Activated CD8-positive, alpha-beta T cell treated with anti-CD3 and anti-CD28 coated beads for 36 hours (primary cell): ENCODE data around the gene EPGN. TPM values are rescaled to one million over a fixed set of nuclear protein-coding genes. Genes with fewer than 3 reads are reported as not detected.

Source experiments
- ATAC-seq: fragments of 200-7000 bp; cut with Tn5 transposase; one replicate; pipeline ENCODE4 v1.10.0; 2021; ENCODE audit warnings: mild to moderate bottlenecking, moderate library complexity
- CTCF ChIA-PET: fragments of 350-600 bp; sonication (Branson Sonifier 250); formaldehyde crosslinking; loops from one replicate; lab custom pipeline; 2021; ENCODE audit warnings: antibody characterized with exemption; lab: Charles Lee
- POLR2A ChIA-PET: fragments of 350-600 bp; sonication (Branson Sonifier 250); formaldehyde crosslinking; loops from one replicate; lab custom pipeline; 2021; ENCODE audit warnings: antibody characterized with exemption; lab: Charles Lee
- DNase-seq: peaks from one replicate; pipeline ENCODE4 v3.0.0-alpha.2; 2020
- H3K27ac Mint-ChIP-seq: one replicate; pipeline ENCODE4 v1.8.0; 2021; ENCODE audit warnings: mild to moderate bottlenecking, mixed read lengths
- H3K27me3 Mint-ChIP-seq: one replicate; pipeline ENCODE4 v1.8.0; 2021; ENCODE audit warnings: mixed read lengths
- H3K36me3 Mint-ChIP-seq: one replicate; pipeline ENCODE4 v1.8.0; 2021; ENCODE audit warnings: low read depth, mixed read lengths
- H3K4me1 Mint-ChIP-seq: one replicate; pipeline ENCODE4 v1.8.0; 2021; ENCODE audit warnings: low read depth, mixed read lengths
- H3K4me3 Mint-ChIP-seq: one replicate; pipeline ENCODE4 v1.8.0; 2021; ENCODE audit warnings: mild to moderate bottlenecking, moderate library complexity, mixed read lengths
- H3K9me3 Mint-ChIP-seq: one replicate; pipeline ENCODE4 v1.8.0; 2021; ENCODE audit warnings: mixed read lengths
- intact Hi-C: fragments of 100-400 bp; cut with micrococcal nuclease; formaldehyde crosslinking; loops from one replicate; pipeline ENCODE4 v1.10.0; 2022
- total RNA-seq, 2 experiments: library from RNA; stranded (reverse); gene quantifications; one replicate each; pipeline ENCODE4 v1.2.3, GENCODE V29; 2021
- TF ChIP-seq, protein P1 (sequence below): fragments of 200-600 bp; IDR thresholded peaks from one replicate; pipeline ENCODE4 v1.8.0; 2022; ENCODE audit warnings: antibody characterized with exemption, mild to moderate bottlenecking

The EPGN gene
- total RNA-seq, 2 experiments from 2014 or later = not detected

DNA sequence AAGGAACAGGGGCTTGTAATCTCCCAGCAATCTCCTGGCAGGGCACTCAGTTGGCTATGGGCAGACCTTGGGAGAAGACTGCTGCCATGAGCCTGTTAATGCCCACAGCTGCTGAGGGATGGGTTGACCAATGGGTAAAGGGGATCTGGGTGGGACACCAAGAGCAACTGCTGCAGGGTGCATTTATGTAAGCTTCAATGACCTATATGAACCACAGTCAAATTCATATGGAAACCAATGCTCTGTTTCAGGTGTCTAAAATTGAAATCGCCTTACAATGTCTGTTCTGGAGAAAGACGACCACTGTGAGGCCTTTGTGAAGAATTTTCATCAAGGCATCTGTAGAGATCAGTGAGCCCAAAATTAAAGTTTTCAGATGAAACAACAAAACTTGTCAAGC is 6.1 kb downstream of the EPGN start:
- no peak overlapping the region for H3K27ac Mint-ChIP-seq
- ATAC-seq = no peak
- H3K27me3 Mint-ChIP-seq = no peaks in the 10 kb centered on the region
- H3K4me3 Mint-ChIP-seq = no peak overlapping the region
- TF ChIP-seq, protein P1, sequence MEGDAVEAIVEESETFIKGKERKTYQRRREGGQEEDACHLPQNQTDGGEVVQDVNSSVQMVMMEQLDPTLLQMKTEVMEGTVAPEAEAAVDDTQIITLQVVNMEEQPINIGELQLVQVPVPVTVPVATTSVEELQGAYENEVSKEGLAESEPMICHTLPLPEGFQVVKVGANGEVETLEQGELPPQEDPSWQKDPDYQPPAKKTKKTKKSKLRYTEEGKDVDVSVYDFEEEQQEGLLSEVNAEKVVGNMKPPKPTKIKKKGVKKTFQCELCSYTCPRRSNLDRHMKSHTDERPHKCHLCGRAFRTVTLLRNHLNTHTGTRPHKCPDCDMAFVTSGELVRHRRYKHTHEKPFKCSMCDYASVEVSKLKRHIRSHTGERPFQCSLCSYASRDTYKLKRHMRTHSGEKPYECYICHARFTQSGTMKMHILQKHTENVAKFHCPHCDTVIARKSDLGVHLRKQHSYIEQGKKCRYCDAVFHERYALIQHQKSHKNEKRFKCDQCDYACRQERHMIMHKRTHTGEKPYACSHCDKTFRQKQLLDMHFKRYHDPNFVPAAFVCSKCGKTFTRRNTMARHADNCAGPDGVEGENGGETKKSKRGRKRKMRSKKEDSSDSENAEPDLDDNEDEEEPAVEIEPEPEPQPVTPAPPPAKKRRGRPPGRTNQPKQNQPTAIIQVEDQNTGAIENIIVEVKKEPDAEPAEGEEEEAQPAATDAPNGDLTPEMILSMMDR = no peak
- H3K4me1 Mint-ChIP-seq = no peaks in the 10 kb centered on the region
- no peaks in the 10 kb centered on the region for H3K36me3 Mint-ChIP-seq
- ChIA-PET POLR2A (no interaction called here), CTCF (interaction anchor here (1.3 to 1.9 kb wide), 2 partner anchors 10 to 86 kb away, joined by 5 to 11 read pairs; no protein-coding TSS in a partner anchor)
- intact Hi-C loops = loop anchor here (5.0 kb wide), 1 partner anchor 127 kb away; no protein-coding TSS in a partner anchor
- H3K9me3 Mint-ChIP-seq = no peaks in the 10 kb centered on the region
- no peak for DNase-seq

- no peak for DNase-seq
- intact Hi-C loops = loop anchor here (5.0 kb wide), 1 partner anchor 128 kb away; no protein-coding TSS in a partner anchor
- Mint-ChIP-seq H3K4me3 (no peak overlapping the region), H3K4me1 (no peaks in the 10 kb centered on the region), H3K9me3 (no peaks in the 10 kb centered on the region), H3K27ac (no peak overlapping the region), H3K27me3 (no peaks in the 10 kb centered on the region), H3K36me3 (no peaks in the 10 kb centered on the region)
- TF ChIP-seq, protein P1 = no peak
- no peak for ATAC-seq
- POLR2A ChIA-PET = no interaction called here
- CTCF ChIA-PET = interaction anchor here (1.3 to 1.9 kb wide), 2 partner anchors 10 to 86 kb away, joined by 5 to 11 read pairs; no protein-coding TSS in a partner anchor
Observed at GRCh38 chr4:74314944-74315343, 6.7 kb downstream of the EPGN start.

DNA sequence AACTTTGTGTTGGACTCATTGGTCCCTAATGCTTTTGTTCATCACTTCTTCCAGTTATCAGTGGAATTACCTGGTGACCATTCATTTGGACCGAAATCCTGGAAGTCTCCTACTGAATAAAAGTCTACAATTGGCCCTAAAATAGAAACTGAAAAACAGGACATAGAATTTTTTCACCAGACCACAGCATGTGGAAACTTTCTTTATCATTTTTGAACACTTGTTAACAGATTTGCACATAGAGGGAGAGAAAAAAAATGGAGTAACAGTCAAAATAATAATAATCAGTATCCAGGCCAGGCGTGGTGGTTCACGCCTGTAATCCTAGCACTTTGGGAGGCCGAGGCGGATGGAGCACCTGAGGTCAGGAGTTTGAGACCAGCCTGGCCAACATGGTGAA is 7.1 kb downstream of the EPGN start:
- POLR2A ChIA-PET = no interaction called here
- CTCF ChIA-PET = interaction anchor here (1.9 kb wide), 1 partner anchor 87 kb away, joined by 11 read pairs; no protein-coding TSS in a partner anchor
- no peak for ATAC-seq

GRCh38 chr4:74316397-74316796 is 8.1 kb downstream of the EPGN start:
- peaks cover 6% of the 10 kb centered on the region for H3K27me3 Mint-ChIP-seq
- DNase-seq (no peak), ATAC-seq (no peak)
- ChIA-PET CTCF (interaction anchor here (0.7 kb wide), 1 partner anchor 1382 kb away, joined by 3 read pairs; no protein-coding TSS in a partner anchor), POLR2A (interaction anchor here (0.7 kb wide), 1 partner anchor 11 kb away, joined by 3 read pairs; no protein-coding TSS in a partner anchor)
- no peaks in the 10 kb centered on the region for H3K36me3 Mint-ChIP-seq
- intact Hi-C loops = no loop called here
- H3K4me1 Mint-ChIP-seq = no peaks in the 10 kb centered on the region
- no peak overlapping the region for H3K4me3 Mint-ChIP-seq
- H3K27ac Mint-ChIP-seq = no peak overlapping the region
- no peaks in the 10 kb centered on the region for H3K9me3 Mint-ChIP-seq
- TF ChIP-seq, protein P1 = no peak

More for the DNA sequence above, 7.1 kb downstream of the EPGN start:
- H3K36me3 Mint-ChIP-seq = no peaks in the 10 kb centered on the region
- TF ChIP-seq, protein P1 = no peak
- H3K4me1 Mint-ChIP-seq = no peaks in the 10 kb centered on the region
- no peak overlapping the region for H3K27ac Mint-ChIP-seq
- H3K9me3 Mint-ChIP-seq = no peaks in the 10 kb centered on the region
- H3K4me3 Mint-ChIP-seq = no peak overlapping the region
- no peak for DNase-seq
- intact Hi-C loops = no loop called here
- H3K27me3 Mint-ChIP-seq = no peaks in the 10 kb centered on the region

GRCh38 chr4:74317616-74318246 is 9.5 kb downstream of the EPGN start:
- no peak for ATAC-seq
- CTCF ChIA-PET = no interaction called here
- intact Hi-C loops = no loop called here

More at GRCh38 chr4:74317616-74318246, 9.5 kb downstream of the EPGN start:
- H3K36me3 Mint-ChIP-seq = no peaks in the 10 kb centered on the region
- POLR2A ChIA-PET = no interaction called here
- H3K9me3 Mint-ChIP-seq = no peaks in the 10 kb centered on the region
- no peak for DNase-seq
- H3K4me1 Mint-ChIP-seq = no peaks in the 10 kb centered on the region
- TF ChIP-seq, protein P1 = no peak
- H3K4me3 Mint-ChIP-seq = no peak overlapping the region
- peaks cover 9% of the 10 kb centered on the region for H3K27me3 Mint-ChIP-seq
- no peak overlapping the region for H3K27ac Mint-ChIP-seq
